Femur (tissue), 1 donor: ENCODE measurements around the gene GRAMD1C.
"Not testable (repeated sequence)": the region's sequence is repeated elsewhere in the genome, so short reads cannot be mapped to it uniquely, and the experiment has no call there.

Experiments used
- DNase-seq: peaks from one replicate; pipeline ENCODE4 v3.0.0-alpha.2; 2017

The GRAMD1C gene

DNA sequence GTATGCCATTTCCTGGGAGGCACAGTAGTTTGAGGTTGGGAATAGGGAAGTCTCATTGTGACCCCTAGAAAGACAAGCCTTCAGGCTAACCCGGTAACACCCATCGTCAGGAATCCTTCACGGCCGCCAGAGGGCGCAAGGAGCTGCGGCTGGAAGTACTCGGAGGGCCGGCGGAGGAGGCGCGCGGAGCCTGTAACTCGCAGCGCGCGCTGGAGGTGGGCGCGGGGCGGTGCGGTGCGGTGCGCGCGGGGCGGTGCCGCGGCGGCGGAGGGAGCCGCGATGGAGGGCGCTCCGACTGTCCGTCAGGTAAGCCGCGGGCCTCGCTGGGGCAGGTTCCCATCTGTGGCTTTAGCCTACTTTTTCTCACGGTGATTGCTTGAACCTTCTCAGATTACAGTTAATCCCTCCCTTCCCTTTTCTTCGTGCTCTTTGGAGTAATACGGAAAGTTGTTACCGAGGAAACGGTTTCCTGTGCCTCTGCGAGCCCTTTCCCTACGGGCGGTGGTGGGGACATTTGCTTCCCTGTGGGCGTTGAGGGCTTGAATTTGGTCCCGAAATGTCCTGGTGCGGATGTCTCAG, at the start of gene GRAMD1C:
GRAMD1C (plus strand) TSS at position 158 of the 579 bp plus-strand sequence; CDS start at position 280, 122 bp downstream.
- DNase-seq, result peak; percentile 92

DNA sequence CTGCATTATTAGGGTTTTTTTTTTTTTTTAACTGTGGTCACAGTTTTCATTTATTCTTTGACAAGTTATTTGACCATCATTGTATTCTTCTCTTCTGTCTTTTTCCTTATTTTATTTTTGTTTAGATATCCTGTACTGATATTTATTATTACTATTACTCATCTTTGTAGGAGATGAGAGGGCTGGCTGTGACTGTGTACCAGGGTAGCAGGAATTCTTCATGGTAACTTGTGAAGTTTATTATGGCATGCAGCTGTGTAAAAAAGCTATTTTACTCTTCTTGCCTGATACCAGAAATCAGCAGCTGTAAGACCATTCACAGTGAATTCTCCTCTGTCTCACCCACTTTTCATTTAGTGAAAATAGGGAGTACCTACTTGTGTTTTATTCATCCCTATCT, 47.2 kb upstream of the GRAMD1C start:
- no peak for DNase-seq

DNA sequence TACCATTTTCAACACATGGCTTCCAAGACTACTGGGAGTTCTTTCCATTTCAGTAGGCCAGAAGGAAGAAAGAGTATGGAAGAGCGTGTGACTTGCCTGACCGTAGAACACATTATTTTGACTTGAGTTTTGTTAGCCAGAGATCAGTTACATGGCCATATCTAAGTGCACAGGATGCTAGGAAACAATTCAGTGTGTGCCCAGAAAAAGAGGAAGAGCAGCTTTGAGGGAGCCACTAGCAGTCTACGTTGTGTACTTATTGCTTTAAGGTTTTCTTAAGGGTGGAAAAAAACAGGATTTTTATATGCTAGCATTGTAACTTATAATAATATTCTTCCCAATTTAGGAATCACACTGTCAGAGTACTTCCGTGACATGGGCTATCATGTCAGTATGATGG, 44.1 kb upstream of the GRAMD1C start:
- DNase-seq, result no peak

- no peak for DNase-seq
These were observed 42.9 kb upstream of the GRAMD1C start for GRCh38 chr3:113795693-113796092.

DNA sequence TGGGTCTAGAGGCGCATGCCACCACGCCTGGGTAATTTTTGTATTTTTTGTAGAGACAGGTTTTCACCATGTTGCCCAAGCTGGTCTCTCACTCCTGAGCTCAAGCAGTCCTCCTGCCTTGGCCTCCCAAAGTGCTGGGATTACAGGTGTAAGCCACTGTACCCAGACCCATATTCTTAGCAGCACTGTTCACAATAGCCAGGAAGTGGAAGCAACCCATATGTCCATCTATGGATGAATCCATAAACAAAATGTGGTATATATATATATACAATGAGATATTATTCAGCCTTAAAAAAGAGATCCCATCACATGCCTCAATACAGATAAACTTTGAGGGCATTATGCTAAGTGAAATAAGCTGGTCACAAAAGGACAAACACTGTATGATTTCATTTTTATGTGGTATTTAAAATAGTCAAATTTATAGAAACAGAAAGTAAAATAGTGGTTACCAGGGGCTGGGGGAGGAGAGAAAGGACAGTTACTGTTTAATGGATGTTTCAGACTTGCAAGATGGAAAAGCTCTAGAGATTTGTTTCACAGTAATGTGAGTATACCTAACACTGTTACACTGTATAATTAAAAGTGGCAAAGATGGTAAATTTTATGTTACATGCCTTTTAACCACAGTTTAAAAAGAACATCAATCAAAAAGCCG, 35.7 kb upstream of the GRAMD1C start:
- no peak for DNase-seq

DNA sequence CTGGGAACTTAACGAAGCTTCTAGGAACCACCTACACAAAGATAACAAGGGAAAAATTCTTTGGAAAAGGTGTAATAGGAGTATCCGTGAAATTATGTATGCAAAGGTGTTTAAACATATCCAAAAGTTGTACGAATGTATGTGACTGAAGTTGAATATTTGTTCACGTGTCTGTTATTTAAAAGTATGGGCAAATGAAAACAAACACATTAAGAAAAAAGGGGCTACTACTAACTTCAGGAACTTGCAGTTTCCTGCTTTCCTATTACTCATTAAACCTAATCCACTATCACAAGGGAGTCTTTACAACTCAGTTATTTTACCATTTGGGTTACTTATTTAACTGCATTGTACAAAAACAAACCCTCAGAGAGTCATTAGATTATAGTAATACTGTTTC, 33.9 kb upstream of the GRAMD1C start:
- no peak for DNase-seq

DNA sequence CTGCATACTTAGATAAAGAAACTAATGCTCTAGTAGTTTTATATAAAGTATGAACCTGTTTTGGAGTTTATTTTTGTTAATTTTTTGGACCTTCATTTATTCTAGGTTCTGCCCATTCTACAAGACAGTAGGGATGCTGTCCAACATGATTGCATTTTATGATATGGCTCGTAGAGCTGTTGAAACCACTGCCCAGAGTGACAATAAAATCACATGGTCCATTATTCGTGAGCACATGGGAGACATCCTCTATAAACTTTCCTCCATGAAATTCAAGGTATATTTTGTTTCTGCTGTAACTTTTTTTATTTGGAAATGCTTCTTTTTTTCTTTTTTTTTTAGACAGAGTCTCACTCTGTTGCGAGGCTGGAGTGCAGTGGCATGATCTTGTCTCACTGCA, 33.3 kb upstream of the GRAMD1C start:
- no peak for DNase-seq

GRCh38 chr3:113812854-113813253, 25.7 kb upstream of the GRAMD1C start:
- DNase-seq, result no peak

DNA sequence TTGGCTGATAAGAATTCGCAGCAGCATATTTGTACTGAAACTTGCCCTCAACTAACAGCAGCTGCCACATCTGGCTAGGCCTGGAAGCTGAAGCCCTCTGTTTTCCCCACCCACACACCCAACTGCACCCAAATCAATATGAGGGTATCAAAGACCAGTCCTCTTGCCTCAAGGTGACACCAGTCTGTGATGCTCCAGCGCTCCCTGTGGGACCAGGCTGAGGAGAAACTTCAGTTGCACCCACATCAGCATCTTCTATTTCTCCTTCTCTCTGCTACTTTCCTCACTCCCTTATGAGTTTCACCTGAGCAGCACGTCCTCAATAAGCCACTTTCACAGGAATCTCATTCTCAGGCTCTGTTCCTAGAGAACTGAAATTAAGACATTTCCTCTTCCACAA, 18.7 kb upstream of the GRAMD1C start:
- DNase-seq, result no peak

GRCh38 chr3:113825090-113825489, 13.5 kb upstream of the GRAMD1C start:
- no peak for DNase-seq

- DNase-seq, result no peak
These were observed 10.0 kb upstream of the GRAMD1C start for GRCh38 chr3:113828600-113828999.

DNA sequence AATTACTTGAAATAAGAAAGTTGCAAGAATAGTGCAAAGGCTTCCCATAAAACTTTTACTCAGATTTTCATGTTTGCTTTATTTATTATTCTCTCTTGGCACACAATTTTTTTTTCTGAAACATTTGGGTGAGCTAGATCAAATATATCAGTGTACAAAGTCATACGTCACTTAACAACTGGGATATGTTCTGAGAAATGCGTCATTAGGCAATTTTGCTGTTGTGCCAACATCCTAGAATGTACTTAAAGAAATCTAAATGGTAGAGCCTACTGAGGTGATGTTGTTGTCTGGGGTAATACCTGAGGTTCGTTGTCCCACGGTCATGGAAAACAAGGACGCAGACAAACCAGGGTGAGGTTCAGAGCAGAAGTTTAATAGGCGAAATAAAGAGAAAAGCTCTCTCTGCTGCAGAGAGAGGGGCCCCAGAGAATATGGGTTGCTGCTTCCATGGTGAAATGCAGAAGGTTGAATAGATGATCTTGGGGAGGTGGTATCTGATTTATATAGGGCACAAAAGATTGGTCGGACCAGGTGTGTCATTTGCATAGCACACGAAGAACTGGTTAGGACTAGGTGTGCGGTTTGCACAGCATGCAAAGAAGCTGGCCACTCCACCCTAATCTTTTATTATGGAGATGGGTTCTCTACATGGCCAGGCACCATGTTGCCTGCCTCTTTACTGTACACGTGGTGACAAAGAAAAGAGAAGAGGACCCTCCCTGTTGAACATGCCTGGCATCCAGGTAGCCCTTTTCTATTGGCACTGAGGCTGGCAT, 8.8 kb upstream of the GRAMD1C start:
- no peak for DNase-seq

DNA sequence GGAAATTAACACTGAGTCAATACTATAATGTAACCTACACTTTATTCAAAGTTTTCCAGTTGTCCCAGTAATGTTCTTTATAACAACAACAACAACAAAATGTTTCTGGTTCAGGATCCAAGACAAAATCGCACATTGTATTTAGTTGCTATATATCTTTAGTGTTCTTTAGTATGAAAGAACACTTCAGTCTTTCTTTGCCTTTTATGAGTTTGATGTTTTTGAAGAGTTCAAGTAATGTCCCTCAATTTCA, 7.6 kb upstream of the GRAMD1C start:
- no peak for DNase-seq

DNA sequence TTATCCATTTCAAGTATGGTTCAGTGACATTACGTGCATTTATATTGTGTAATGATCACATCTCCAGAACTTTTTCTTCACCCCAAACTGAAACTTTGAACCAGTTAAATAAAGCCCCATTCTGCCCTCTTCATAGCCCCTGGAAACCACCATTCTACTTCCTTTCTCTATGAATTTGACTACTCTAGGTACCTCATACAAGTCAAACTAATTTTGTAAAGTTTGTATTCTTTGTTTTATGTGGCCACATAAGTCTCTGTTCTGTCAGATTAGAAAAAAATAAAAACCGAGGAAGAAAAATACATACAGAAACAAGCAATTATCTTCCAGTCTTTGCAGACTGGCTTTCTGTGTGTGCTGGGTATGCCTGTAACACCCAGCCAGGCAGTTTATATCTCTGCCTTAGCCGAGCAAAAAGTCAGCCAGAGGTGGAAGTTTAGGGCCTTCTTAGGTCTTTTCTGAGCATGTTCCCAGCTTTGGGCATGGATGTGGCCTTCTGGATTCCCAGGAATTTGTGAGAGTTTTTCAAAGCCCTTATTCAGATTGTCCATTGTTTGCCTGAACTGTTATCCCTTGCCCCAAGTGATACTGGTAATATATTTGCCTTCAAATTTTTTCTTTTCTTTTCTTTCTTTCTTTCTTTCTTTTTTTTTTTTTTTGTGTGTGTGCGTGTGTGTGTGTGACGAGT, 6.0 kb upstream of the GRAMD1C start:
- no peak for DNase-seq

DNA sequence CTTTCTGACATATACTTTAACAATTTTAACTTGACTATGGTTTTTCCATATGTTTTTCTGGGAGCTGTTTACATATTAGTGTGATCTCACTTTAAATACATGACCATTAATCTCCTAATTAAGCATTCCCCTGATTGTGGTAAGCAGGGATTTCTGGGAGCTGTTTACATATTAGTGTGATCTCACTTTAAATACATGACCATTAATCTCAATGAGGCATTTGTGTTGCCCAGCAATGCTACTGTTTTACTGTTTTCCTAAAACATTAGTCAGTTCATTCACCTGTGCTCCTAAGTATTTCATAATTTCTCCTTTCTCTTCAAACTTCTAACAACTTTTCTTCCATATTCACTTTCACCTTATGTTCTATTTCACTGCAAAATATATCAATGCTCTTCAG, 3.6 kb upstream of the GRAMD1C start:
- DNase-seq, result no peak

DNA sequence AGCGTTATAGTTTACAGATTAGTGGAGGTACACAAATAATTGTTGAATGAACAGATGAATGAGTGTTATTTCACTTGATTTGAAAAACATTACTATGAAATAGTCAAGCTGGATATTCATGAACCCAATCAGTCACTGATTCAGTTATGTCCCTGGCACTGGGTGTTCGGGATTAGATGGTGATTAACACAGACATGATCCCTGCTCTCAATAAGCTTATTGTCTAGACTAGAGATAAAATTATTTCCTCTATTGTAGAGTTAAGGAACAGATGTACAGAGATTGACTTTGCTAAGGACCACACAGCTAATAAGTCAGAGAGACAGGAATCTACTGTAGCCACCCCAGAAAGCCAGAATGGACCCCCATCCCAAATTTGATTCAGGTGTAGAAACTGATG, 963 bp downstream of the GRAMD1C start:
- no peak for DNase-seq

GRCh38 chr3:113844622-113845222, 6.1 kb downstream of the GRAMD1C start:
- no peak for DNase-seq

DNA sequence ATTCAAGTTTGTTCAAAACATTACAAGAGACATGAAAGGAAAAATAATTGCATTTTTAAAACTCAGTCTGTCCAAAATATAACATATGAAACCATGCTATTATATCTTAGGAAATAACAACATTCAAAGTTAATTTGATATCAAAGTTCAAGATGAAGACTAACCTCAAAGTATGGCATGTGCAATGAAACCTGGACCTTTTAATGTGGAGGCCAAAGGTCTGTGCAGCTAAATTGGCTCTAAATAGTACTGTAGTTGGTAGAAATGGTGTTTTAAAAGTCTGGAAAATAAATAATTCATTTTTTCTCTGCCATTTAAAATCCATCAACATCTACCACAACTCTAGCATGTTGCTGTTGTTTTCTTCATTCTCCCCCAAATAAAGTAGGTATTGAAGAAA, 8.7 kb downstream of the GRAMD1C start:
- DNase-seq, result no peak

- DNase-seq, result no peak
These were observed 9.3 kb downstream of the GRAMD1C start for GRCh38 chr3:113847664-113848461.

- not testable (repeated sequence) for DNase-seq
These were observed 10.5 kb downstream of the GRAMD1C start for GRCh38 chr3:113849071-113849470.

GRCh38 chr3:113849841-113850240, 11.3 kb downstream of the GRAMD1C start:
- not testable (repeated sequence) for DNase-seq

- not testable (repeated sequence) for DNase-seq
These were observed 11.8 kb downstream of the GRAMD1C start for GRCh38 chr3:113850391-113850790.

DNA sequence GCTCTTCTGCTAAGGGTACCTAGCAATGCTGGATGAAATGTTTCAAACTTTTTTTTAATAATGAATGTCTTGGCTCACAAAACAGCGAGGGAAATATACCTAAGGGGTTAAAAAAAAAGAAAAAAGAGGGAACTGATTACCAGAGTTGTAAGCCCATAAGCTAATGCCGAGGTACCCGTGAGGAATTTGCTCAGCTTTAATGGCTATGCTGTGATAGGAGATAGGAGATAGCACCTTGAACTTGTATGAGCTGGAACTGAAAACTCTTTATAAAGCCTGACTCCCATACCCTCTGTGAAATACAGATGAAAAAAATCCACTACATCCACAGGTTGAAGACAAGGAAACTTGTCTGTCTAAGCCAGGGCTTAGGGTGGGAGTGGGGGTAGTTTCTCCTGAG, 13.9 kb downstream of the GRAMD1C start:
- DNase-seq, result no peak
